Hepatocyte (in vitro differentiated cells): ENCODE results near the gene TTBK2. TPM values are rescaled to one million over a fixed set of nuclear protein-coding genes. Genes with fewer than 3 reads are reported as not detected.

Experiments
- DNase-seq: peaks from one replicate; pipeline ENCODE4 v3.0.0-alpha.2; 2016; ENCODE audit warnings: low spot score
- H2AFZ ChIP-seq: fragments of 200-600 bp; sonication (generic); 2 replicates; pipeline ENCODE4 v1.6.0; 2016; ENCODE audit warnings: antibody characterized with exemption, mild to moderate bottlenecking
- H3K27ac ChIP-seq: fragments of 200-600 bp; sonication (generic); 2 replicates; pipeline ENCODE4 v1.5.1; 2016; ENCODE audit warnings: mild to moderate bottlenecking
- H3K27me3 ChIP-seq: fragments of 200-600 bp; sonication (generic); 2 replicates; pipeline ENCODE4 v1.6.1; 2016
- H3K36me3 ChIP-seq: fragments of 200-600 bp; sonication (generic); replicated peaks from 2 replicates; pipeline ENCODE4 v1.5.1; 2016; ENCODE audit warnings: low read depth; ENCODE audit not compliant: insufficient read depth
- H3K4me1 ChIP-seq: fragments of 200-600 bp; sonication (generic); 2 replicates; pipeline ENCODE4 v1.5.1; 2016; ENCODE audit warnings: mild to moderate bottlenecking, moderate library complexity; ENCODE audit not compliant: insufficient read depth
- H3K4me2 ChIP-seq: fragments of 200-600 bp; sonication (generic); 2 replicates; pipeline ENCODE4 v1.6.0; 2016
- H3K4me3 ChIP-seq: fragments of 200-600 bp; sonication (generic); 2 replicates; pipeline ENCODE4 v1.5.1; 2016; ENCODE audit warnings: mild to moderate bottlenecking
- H3K79me2 ChIP-seq: fragments of 200-600 bp; sonication (generic); 2 replicates; pipeline ENCODE4 v1.6.0; 2017; ENCODE audit warnings: mild to moderate bottlenecking
- H3K9me2 ChIP-seq: fragments of 200-600 bp; sonication (generic); replicated peaks from 2 replicates; pipeline ENCODE4 v1.6.0; 2017; ENCODE audit warnings: mild to moderate bottlenecking; ENCODE audit not compliant: insufficient read depth
- H3K9me3 ChIP-seq: fragments of 200-600 bp; sonication (generic); 2 replicates; pipeline ENCODE4 v1.5.1; 2016; ENCODE audit warnings: low read depth, mild to moderate bottlenecking
- H4K20me1 ChIP-seq: fragments of 200-600 bp; sonication (generic); 2 replicates; pipeline ENCODE4 v1.6.0; 2016; ENCODE audit warnings: mild to moderate bottlenecking; ENCODE audit not compliant: insufficient read depth, poor library complexity, severe bottlenecking
- CTCF ChIP-seq: fragments of 200-600 bp; sonication (generic); IDR thresholded peaks from 2 replicates; pipeline ENCODE4 v1.5.1; 2016; ENCODE audit warnings: antibody characterized with exemption, mild to moderate bottlenecking; ENCODE audit not compliant: poor library complexity
- EZH2 ChIP-seq: fragments of 200-600 bp; sonication (generic); IDR thresholded peaks from 2 replicates; pipeline ENCODE4 v1.6.1; 2016; ENCODE audit warnings: antibody characterized with exemption, mild to moderate bottlenecking, borderline replicate concordance
- EZH2phosphoT487 ChIP-seq: fragments of 200-600 bp; sonication (generic); IDR thresholded peaks from one replicate; pipeline ENCODE4 v1.6.1; 2018; ENCODE audit warnings: antibody characterized with exemption, mild to moderate bottlenecking, low read depth, moderate library complexity; ENCODE audit not compliant: unreplicated experiment, severe bottlenecking
- WGBS: methylation state at CpG from one replicate; pipeline ENCODE4 v1.1.6; 2016; ENCODE audit warnings: low lambda C conversion rate; ENCODE audit errors: missing lambda C conversion rate; 5-methylcytosine and 5-hydroxymethylcytosine counted together
- polyA plus RNA-seq: library from polyadenylated mRNA; unstranded; fragments of >200 nt; fragmentation: Nextera tagmentation; extraction: Ambion mirVana; gene quantifications from 2 replicates; pipeline ENCODE4 v1.2.1, GENCODE V29; 2016
- total RNA-seq: library from RNA; depleted of rRNA; stranded (reverse); fragments of >200 nt; gene quantifications from 2 replicates; pipeline ENCODE4 v1.2.3, GENCODE V29; 2014

The TTBK2 gene
- total and polyA plus RNA-seq, 2 experiments from 2014 or later, result 3.8 to 8.5 TPM

GRCh38 chr15:42724276-42724675, 196.3 kb downstream of the TTBK2 start:
- no peaks in the 10 kb centered on the region for H3K79me2 ChIP-seq

GRCh38 chr15:42723068-42723467, 197.5 kb downstream of the TTBK2 start:
- 94% methylated on average over 4 of the region's 4 CpGs for WGBS
- H3K4me3 ChIP-seq, result no peak overlapping the region
- no peaks in the 10 kb centered on the region for H3K79me2 ChIP-seq
- no peaks in the 10 kb centered on the region for H3K27me3 ChIP-seq
- H3K9me3 ChIP-seq, result no peaks in the 10 kb centered on the region
- H3K4me1 ChIP-seq, result no peaks in the 10 kb centered on the region
- H4K20me1 ChIP-seq, result no peaks in the 10 kb centered on the region
- no peak overlapping the region for H3K27ac ChIP-seq
- no peak overlapping the region for H2AFZ ChIP-seq
- no peak overlapping the region for H3K4me2 ChIP-seq
- no peaks in the 10 kb centered on the region for H3K36me3 ChIP-seq
- TF ChIP-seq EZH2phosphoT487 (no peak), CTCF (no peak), EZH2 (no peak)
- no peaks in the 10 kb centered on the region for H3K9me2 ChIP-seq
- DNase-seq, result no peak

More at GRCh38 chr15:42724276-42724675, 196.3 kb downstream of the TTBK2 start:
- no peak for TF ChIP-seq EZH2
- no peak for TF ChIP-seq EZH2phosphoT487
- TF ChIP-seq CTCF, result no peak
- H4K20me1 ChIP-seq, result no peaks in the 10 kb centered on the region
- no peak overlapping the region for H3K4me2 ChIP-seq
- 95% methylated on average over 6 of the region's 6 CpGs for WGBS
- no peak overlapping the region for H3K4me3 ChIP-seq
- H3K9me2 ChIP-seq, result no peaks in the 10 kb centered on the region
- H2AFZ ChIP-seq, result no peak overlapping the region
- no peak for DNase-seq
- no peak overlapping the region for H3K27ac ChIP-seq
- no peaks in the 10 kb centered on the region for H3K9me3 ChIP-seq
- H3K36me3 ChIP-seq, result no peaks in the 10 kb centered on the region
- H3K4me1 ChIP-seq, result no peaks in the 10 kb centered on the region
- no peaks in the 10 kb centered on the region for H3K27me3 ChIP-seq

GRCh38 chr15:42721916-42722315, 198.7 kb downstream of the TTBK2 start:
- Histone ChIP-seq H4K20me1 (no peaks in the 10 kb centered on the region), H3K27me3 (no peaks in the 10 kb centered on the region), H3K9me3 (no peaks in the 10 kb centered on the region), H3K9me2 (no peaks in the 10 kb centered on the region), H3K27ac (no peak overlapping the region), H3K4me3 (no peak overlapping the region), H3K36me3 (no peaks in the 10 kb centered on the region), H2AFZ (no peak overlapping the region), H3K4me2 (no peak overlapping the region), H3K4me1 (no peaks in the 10 kb centered on the region), H3K79me2 (no peaks in the 10 kb centered on the region)
- 70% methylated on average over 3 of the region's 3 CpGs for WGBS
- TF ChIP-seq EZH2 (no peak), EZH2phosphoT487 (no peak), CTCF (no peak)
- no peak for DNase-seq

GRCh38 chr15:42721016-42721415, 199.6 kb downstream of the TTBK2 start:
- 86% methylated on average over 6 of the region's 6 CpGs for WGBS

More at GRCh38 chr15:42721016-42721415, 199.6 kb downstream of the TTBK2 start:
- no peak overlapping the region for H3K4me2 ChIP-seq
- TF ChIP-seq CTCF (no peak), EZH2phosphoT487 (no peak), EZH2 (no peak)
- no peaks in the 10 kb centered on the region for H3K79me2 ChIP-seq
- H3K4me1 ChIP-seq, result no peaks in the 10 kb centered on the region
- H3K9me3 ChIP-seq, result no peaks in the 10 kb centered on the region
- no peaks in the 10 kb centered on the region for H3K36me3 ChIP-seq
- H3K27me3 ChIP-seq, result no peaks in the 10 kb centered on the region
- no peak overlapping the region for H3K4me3 ChIP-seq
- no peak overlapping the region for H3K27ac ChIP-seq
- no peaks in the 10 kb centered on the region for H3K9me2 ChIP-seq
- DNase-seq, result no peak
- no peaks in the 10 kb centered on the region for H4K20me1 ChIP-seq
- H2AFZ ChIP-seq, result no peak overlapping the region
